Motor neuron (in vitro differentiated cells): ENCODE measurements around the gene FCHSD2. TPM values are rescaled to one million over a fixed set of nuclear protein-coding genes. Genes with fewer than 3 reads are reported as not detected.

Experiments
- ATAC-seq, 8 experiments: fragments of 200-7000 bp; cut with Tn5 transposase; replicated peaks in 6 of 8; 2 replicates each; pipeline ENCODE4 v1.8.0; 2021; ENCODE audit warnings: mild to moderate bottlenecking in 8 of 8, moderate library complexity in 8 of 8
- H3K27ac ChIP-seq, 2 donors: fragments of 250-450 bp; sonication (Bioruptor Pico); 2 replicates each; pipeline ENCODE4 v1.9.0; 2021; ENCODE audit warnings: antibody characterized with exemption in 2 of 2, mild to moderate bottlenecking in 2 of 2, moderate library complexity in 1 of 2
- H3K4me1 ChIP-seq, 2 donors: fragments of 250-450 bp; sonication (Bioruptor Pico); replicated peaks in 1 of 2; 2 replicates each; pipeline ENCODE4 v1.6.1; 2021; ENCODE audit warnings: antibody characterized with exemption in 2 of 2, mild to moderate bottlenecking in 2 of 2, moderate library complexity in 1 of 2
- H3K4me3 ChIP-seq, 5 donors: fragments of 250-450 bp; sonication (Bioruptor Pico); 2 replicates each; pipeline ENCODE4 v1.9.0; 2021; ENCODE audit warnings: antibody characterized with exemption in 5 of 5, mild to moderate bottlenecking in 5 of 5, moderate library complexity in 4 of 5
- WGBS, 10 experiments: fragments of 450-650 bp; shearing (Covaris generic); methylation state at CpG; one replicate each; pipeline ENCODE4 v1.0.0; 2022; 5-methylcytosine and 5-hydroxymethylcytosine counted together
- in situ Hi-C, 9 experiments: fragments of 400-800 bp; cut with MboI; loops; one replicate each; pipeline ENCODE4 v1.15.0; 2021; ENCODE audit warnings: low sequenced_read_pairs in 9 of 9, low pct_unique_long_range_greater_than_20kb in 2 of 9; ENCODE audit not compliant: unreplicated experiment in 9 of 9
- total RNA-seq, 8 experiments: library from RNA; unstranded; fragments of 300-600 nt; gene quantifications; 2 replicates each; pipeline versions ENCODE4 v1.2.3 to v1.2.4, GENCODE V29; 2022

Gene FCHSD2
- total RNA-seq: 10 to 100 TPM; 11.6 to 22.1 (median 18.0) TPM

GRCh38 chr11:73142128-73142377 is at the start of gene FCHSD2:
TSS of gene FCHSD2 (minus strand) at chr11:73142318. CDS start at chr11:73141877, 441 bp downstream.
- ATAC-seq: peak in 1 of 8 experiments; percentile 45
- in situ Hi-C loops: loop anchor here in 3 of 9 experiments (25.0 kb wide), 3 partner anchors 205 to 280 kb away; no protein-coding TSS in a partner anchor
- peaks cover 10 to 14% of the 10 kb centered on the region in 2 donors for H3K4me1 ChIP-seq
- no CpG with 5 or more reads among the region's 35 CpGs for WGBS, 10 experiments
- peak within 1 kb of the TSS; percentile 83 to 87 for H3K27ac ChIP-seq
- H3K4me3 ChIP-seq: peak within 1 kb of the TSS; percentile 54 to 81 (median 75)

DNA sequence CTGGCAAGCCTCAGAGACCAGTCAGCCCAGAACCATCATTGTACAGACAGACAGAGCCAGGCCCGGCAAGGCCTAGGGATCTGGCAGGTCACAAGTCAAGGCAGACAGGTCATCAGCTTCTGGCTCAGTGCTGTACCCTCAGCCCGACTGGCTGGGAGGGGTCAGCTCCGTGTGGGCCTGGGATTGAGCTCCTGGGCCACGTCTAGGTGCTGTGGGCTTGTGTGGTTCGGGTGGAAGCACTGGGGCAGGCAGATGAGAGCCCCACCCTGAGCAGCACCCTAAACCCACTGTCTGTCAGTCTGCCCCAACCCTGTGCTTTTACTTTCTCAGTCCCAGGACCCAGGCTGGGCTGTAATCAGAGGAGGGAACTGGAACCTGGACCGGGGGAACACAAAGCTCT is 49.0 kb upstream of the FCHSD2 start:
- whole genome bisulfite sequencing, 10 experiments: 60 to 100% (median 83%) methylated on average over 1 of the region's 6 CpGs; no CpG with 5 or more reads in 7 of the 10 experiments
- H3K27ac ChIP-seq: no peak overlapping the region
- in situ Hi-C loops: loop anchor here in 3 of 9 experiments (25.0 kb wide), 2 partner anchors 354 to 454 kb away; no protein-coding TSS in a partner anchor
- no peaks in the 10 kb centered on the region for H3K4me1 ChIP-seq
- no peak for ATAC-seq
- no peak overlapping the region for H3K4me3 ChIP-seq

GRCh38 chr11:73190557-73190885 is 48.4 kb upstream of the FCHSD2 start:
- in situ Hi-C loops: loop anchor here in 3 of 9 experiments (25.0 kb wide), 2 partner anchors 353 to 453 kb away; no protein-coding TSS in a partner anchor
- 88 to 100% (median 100%) methylated on average over 1 to 3 of the region's 3 CpGs; no CpG with 5 or more reads in 2 of the 10 experiments for WGBS, 10 experiments
- Histone ChIP-seq H3K4me3 (no peak overlapping the region), H3K27ac (no peak overlapping the region), H3K4me1 (no peaks in the 10 kb centered on the region)
- ATAC-seq: no peak

DNA sequence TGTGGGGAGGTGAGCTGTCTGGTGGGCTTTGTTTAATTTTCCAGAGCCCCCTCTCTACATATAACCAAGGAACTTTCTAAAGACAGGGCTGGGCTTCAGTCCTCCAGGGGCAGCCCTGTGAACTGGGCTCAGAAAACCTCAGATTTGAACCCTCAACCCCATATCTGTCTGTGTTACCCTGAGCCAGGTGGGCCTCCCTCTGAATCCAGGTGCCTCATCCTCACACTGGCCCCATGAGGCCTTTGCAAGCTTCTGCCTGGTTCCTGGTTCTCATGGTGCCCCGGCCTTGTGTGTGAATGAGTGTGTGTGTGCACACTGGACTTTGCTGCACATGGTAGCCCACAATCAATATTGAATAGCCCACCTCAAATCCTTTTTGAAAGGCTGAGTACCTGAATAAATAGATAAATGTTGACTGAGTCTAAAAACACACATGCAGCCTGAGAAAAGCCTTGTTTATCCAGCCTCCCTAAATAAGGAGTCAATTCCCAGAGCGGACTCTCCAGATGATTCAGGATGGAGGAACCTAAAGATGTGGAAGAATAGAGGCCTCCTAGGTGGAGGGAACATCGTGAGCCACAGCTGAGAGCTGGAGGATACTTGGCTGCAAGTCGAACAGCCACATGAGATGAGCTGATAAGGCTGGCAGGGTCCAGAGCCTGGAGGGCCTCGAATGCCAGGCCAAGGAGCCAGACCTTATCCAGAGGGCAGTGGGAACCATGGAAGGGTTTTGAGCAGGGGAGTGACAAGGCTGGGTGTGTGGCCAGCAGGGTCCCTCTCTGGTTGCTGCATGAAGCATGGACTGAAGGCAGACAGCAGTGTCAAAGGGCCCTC is 47.8 kb upstream of the FCHSD2 start:
- no peaks in the 10 kb centered on the region for H3K4me1 ChIP-seq
- H3K4me3 ChIP-seq: no peak overlapping the region
- in situ Hi-C loops: loop anchor here in 6 of 9 experiments (5.0 to 25.0 kb wide), 5 partner anchors 42 to 453 kb away; no protein-coding TSS in a partner anchor
- WGBS, 10 experiments: 34 to 95% (median 46%) methylated on average over 3 to 4 of the region's 5 CpGs; no CpG with 5 or more reads in 6 of the 10 experiments
- H3K27ac ChIP-seq: no peak overlapping the region
- peak in 1 of 8 experiments; percentile 65 for ATAC-seq

GRCh38 chr11:73189315-73189714 is 47.2 kb upstream of the FCHSD2 start:
- H3K27ac ChIP-seq: no peak overlapping the region
- H3K4me1 ChIP-seq: no peaks in the 10 kb centered on the region
- 33 to 90% (median 64%) methylated on average over 2 to 7 of the region's 8 CpGs; no CpG with 5 or more reads in 6 of the 10 experiments for WGBS, 10 experiments
- no peak for ATAC-seq
- in situ Hi-C loops: loop anchor here in 6 of 9 experiments (5.0 to 25.0 kb wide), 5 partner anchors 43 to 452 kb away; no protein-coding TSS in a partner anchor
- no peak overlapping the region for H3K4me3 ChIP-seq

GRCh38 chr11:73188301-73188700 is 46.2 kb upstream of the FCHSD2 start:
- 65 to 100% (median 81%) methylated on average over 1 to 3 of the region's 4 CpGs; no CpG with 5 or more reads in 6 of the 10 experiments for WGBS, 10 experiments

GRCh38 chr11:73187854-73188253 is 45.7 kb upstream of the FCHSD2 start:
- no peak for ATAC-seq
- H3K4me1 ChIP-seq: no peaks in the 10 kb centered on the region
- no peak overlapping the region for H3K4me3 ChIP-seq
- in situ Hi-C loops: loop anchor here in 6 of 9 experiments (5.0 to 25.0 kb wide), 5 partner anchors 44 to 451 kb away; no protein-coding TSS in a partner anchor
- 20 to 86% (median 80%) methylated on average over 1 of the region's 1 CpG; no CpG with 5 or more reads in 7 of the 10 experiments for WGBS, 10 experiments
- H3K27ac ChIP-seq: no peak overlapping the region

More at GRCh38 chr11:73188301-73188700, 46.2 kb upstream of the FCHSD2 start:
- Histone ChIP-seq H3K4me3 (no peak overlapping the region), H3K27ac (no peak overlapping the region), H3K4me1 (no peaks in the 10 kb centered on the region)
- no peak for ATAC-seq
- in situ Hi-C loops: loop anchor here in 6 of 9 experiments (5.0 to 25.0 kb wide), 5 partner anchors 44 to 451 kb away; no protein-coding TSS in a partner anchor

DNA sequence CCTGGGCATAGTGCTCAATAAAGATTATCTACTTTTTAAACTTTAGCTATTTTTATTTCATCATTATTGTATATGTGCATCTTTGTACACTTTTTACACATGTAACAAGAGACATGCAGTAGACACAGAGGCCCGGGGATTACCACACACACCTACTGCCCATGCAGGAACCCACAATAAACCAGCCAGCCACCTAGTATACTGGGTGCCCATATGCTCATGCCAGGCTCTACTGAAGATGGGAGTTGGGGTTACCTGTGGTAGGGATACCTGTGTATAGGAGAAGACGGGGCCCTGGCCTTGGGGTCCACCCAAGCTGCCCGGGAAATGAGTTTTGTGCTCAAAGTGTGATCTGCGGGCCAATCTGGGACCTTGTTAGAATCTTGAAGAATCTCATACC is 44.8 kb upstream of the FCHSD2 start:
- H3K27ac ChIP-seq: no peak overlapping the region
- in situ Hi-C loops: loop anchor here in 6 of 9 experiments (5.0 to 25.0 kb wide), 5 partner anchors 45 to 450 kb away; no protein-coding TSS in a partner anchor
- H3K4me3 ChIP-seq: no peak overlapping the region
- no peaks in the 10 kb centered on the region for H3K4me1 ChIP-seq
- ATAC-seq: no peak
- WGBS, 10 experiments: 0 to 100% (median 80%) methylated on average over 1 to 3 of the region's 4 CpGs; no CpG with 5 or more reads in 3 of the 10 experiments

- no peak for ATAC-seq
- H3K4me1 ChIP-seq: no peaks in the 10 kb centered on the region
- 67 to 100% (median 84%) methylated on average over 1 to 7 of the region's 10 CpGs; no CpG with 5 or more reads in 3 of the 10 experiments for WGBS, 10 experiments
- in situ Hi-C loops: loop anchor here in 6 of 9 experiments (5.0 to 25.0 kb wide), 5 partner anchors 46 to 449 kb away; no protein-coding TSS in a partner anchor
- H3K4me3 ChIP-seq: no peak overlapping the region
- H3K27ac ChIP-seq: no peak overlapping the region
Observed at GRCh38 chr11:73186294-73186850, 44.3 kb upstream of the FCHSD2 start.

- no peaks in the 10 kb centered on the region for H3K4me1 ChIP-seq
- peak in 3 of 8 experiments; percentile 17 to 84 (median 71) for ATAC-seq
- in situ Hi-C loops: loop anchor here in 6 of 9 experiments (5.0 to 25.0 kb wide), 5 partner anchors 47 to 448 kb away; no protein-coding TSS in a partner anchor
- no peak overlapping the region for H3K4me3 ChIP-seq
- WGBS, 10 experiments: 18 to 100% (median 70%) methylated on average over 1 to 5 of the region's 13 CpGs; no CpG with 5 or more reads in 4 of the 10 experiments
- no peak overlapping the region for H3K27ac ChIP-seq
Observed at GRCh38 chr11:73185680-73186293, 43.7 kb upstream of the FCHSD2 start.

GRCh38 chr11:73184953-73185671 is 43.0 kb upstream of the FCHSD2 start:
- peak; percentile 39 to 99 (median 75) for ATAC-seq
- in situ Hi-C loops: loop anchor here in 6 of 9 experiments (5.0 to 25.0 kb wide), 5 partner anchors 47 to 448 kb away; no protein-coding TSS in a partner anchor
- Histone ChIP-seq H3K27ac (no peak overlapping the region), H3K4me1 (no peaks in the 10 kb centered on the region), H3K4me3 (no peak overlapping the region)
- 8 to 93% (median 62%) methylated on average over 2 to 10 of the region's 18 CpGs; no CpG with 5 or more reads in 1 of the 10 experiments for WGBS, 10 experiments

GRCh38 chr11:73182824-73183321 is 40.8 kb upstream of the FCHSD2 start:
- in situ Hi-C loops: loop anchor here in 5 of 9 experiments (10.0 to 25.0 kb wide), 4 partner anchors 52 to 446 kb away; no protein-coding TSS in a partner anchor
- Histone ChIP-seq H3K4me1 (no peaks in the 10 kb centered on the region), H3K4me3 (no peak overlapping the region), H3K27ac (no peak overlapping the region)
- no peak for ATAC-seq
- WGBS, 10 experiments: 60 to 88% (median 60%) methylated on average over 1 to 3 of the region's 3 CpGs; no CpG with 5 or more reads in 7 of the 10 experiments
